HCT116 (cell line): Measurements from ENCODE around the gene OBSCN. TPM values are rescaled to one million over a fixed set of nuclear protein-coding genes. Genes with fewer than 3 reads are reported as not detected.

Source experiments
- ATAC-seq: fragments of 200-7000 bp; cut with Tn5 transposase; 2 replicates; pipeline ENCODE4 v1.9.1; 2020; ENCODE audit warnings: mild to moderate bottlenecking, moderate library complexity
- BruUV-seq: library from RNA; stranded (reverse); fragments of 400-500 nt; replicated peaks from 2 replicates; lab custom pipeline; 2021; lab: Mats Ljungman, UMichigan
- CTCF ChIA-PET: fragments of 300-600 bp; sonication (Branson Sonifier 250); formaldehyde crosslinking; loops from one replicate; lab custom pipeline; 2021; ENCODE audit warnings: antibody characterized with exemption; lab: Charles Lee
- POLR2A ChIA-PET: fragments of 300-600, 350-600 bp; sonication (Branson Sonifier 250); formaldehyde crosslinking; loops from one replicate; lab custom pipeline; 2021; ENCODE audit warnings: antibody characterized with exemption; lab: Charles Lee
- RAD21 ChIA-PET, 2 experiments: fragments of 300-600 bp; sonication (Branson Sonifier 250); formaldehyde crosslinking; loops; one replicate each; lab custom pipeline; 2023; ENCODE audit warnings: low total read pairs in 2 of 2; ENCODE audit not compliant: uncharacterized antibody in 2 of 2, unreplicated experiment in 2 of 2, low non-redundant PET in 1 of 2; lab: Charles Lee
- DNase-seq: peaks from one replicate; pipeline ENCODE4 v3.0.0-alpha.2; 2010; ENCODE audit warnings: low read depth, low spot score
- H2AFZ ChIP-seq: fragments of 200-600 bp; shearing (Covaris generic), sonication (generic); 2 replicates; pipeline ENCODE4 v1.6.1; 2017; ENCODE audit warnings: low read depth, mixed run types, mixed read lengths, antibody characterized with exemption, low read length; ENCODE audit not compliant: poor library complexity, severe bottlenecking
- H3K27ac ChIP-seq: 2 replicates; pipeline ENCODE4 v1.5.1; 2012; ENCODE audit warnings: low read depth, low read length
- H3K27me3 ChIP-seq: fragments of 200-600 bp; sonication (generic); 2 replicates; pipeline ENCODE4 v1.6.1; 2016; ENCODE audit warnings: mixed run types, low read length, mixed read lengths; ENCODE audit not compliant: insufficient read depth
- H3K36me3 ChIP-seq, 2 experiments: fragments of 200-500 bp in 1 of 2; fragments of 200-600 bp in 1 of 2; sonication (Bioruptor generic) in 1 of 2; sonication (generic) in 1 of 2; 2 replicates each; pipeline versions ENCODE4 v1.5.1 to v1.6.1; 2014 to 2016; ENCODE audit warnings: low read length in 2 of 2, inconsistent platforms in 1 of 2, mixed read lengths in 1 of 2, mixed run types in 1 of 2; ENCODE audit not compliant: insufficient read depth in 2 of 2, control insufficient read depth in 1 of 2
- H3K4me1 ChIP-seq, 2 experiments: fragments of 200-600 bp in 1 of 2; sonication (generic) in 1 of 2; 2 replicates each; pipeline versions ENCODE4 v1.5.1 to v1.6.1; 2012 to 2017; ENCODE audit warnings: low read length in 2 of 2, inconsistent platforms in 1 of 2, mild to moderate bottlenecking in 1 of 2, mixed read lengths in 1 of 2, mixed run types in 1 of 2, moderate library complexity in 1 of 2; ENCODE audit not compliant: insufficient read depth in 2 of 2, control insufficient read depth in 1 of 2
- H3K4me2 ChIP-seq: fragments of 200-600 bp; sonication (generic); 2 replicates; pipeline ENCODE4 v1.6.1; 2017; ENCODE audit warnings: mixed run types, low read length, mixed read lengths
- H3K4me3 ChIP-seq, 2 experiments: fragments of 200-600 bp in 1 of 2; sonication (generic) in 1 of 2; replicated peaks in 1 of 2; 2 replicates each; pipeline ENCODE4 v1.5.1; 2011 to 2016; ENCODE audit warnings: low read length in 2 of 2, control low read depth in 1 of 2, low read depth in 1 of 2, mild to moderate bottlenecking in 1 of 2, mixed read lengths in 1 of 2, mixed run types in 1 of 2
- H3K79me2 ChIP-seq: fragments of 200-600 bp; sonication (generic); 2 replicates; pipeline ENCODE4 v1.6.1; 2017; ENCODE audit warnings: mild to moderate bottlenecking, mixed run types, low read length, moderate library complexity, mixed read lengths; ENCODE audit not compliant: insufficient read depth
- H3K9ac ChIP-seq: fragments of 200-600 bp; sonication (generic); 2 replicates; pipeline ENCODE4 v1.6.1; 2016; ENCODE audit warnings: low read length, mixed read lengths
- H3K9me2 ChIP-seq: fragments of 200-600 bp; sonication (generic), shearing (Covaris generic); 2 replicates; pipeline ENCODE4 v1.6.1; 2017; ENCODE audit warnings: mixed run types, mild to moderate bottlenecking, moderate library complexity; ENCODE audit not compliant: insufficient read depth
- H3K9me3 ChIP-seq, 2 experiments: fragments of 200-500 bp in 1 of 2; fragments of 200-600 bp in 1 of 2; sonication (Bioruptor generic) in 1 of 2; sonication (generic) in 1 of 2; 2 replicates each; pipeline ENCODE4 v1.6.1; 2014 to 2017; ENCODE audit warnings: low read length in 2 of 2, mixed read lengths in 2 of 2, inconsistent platforms in 1 of 2, low read depth in 1 of 2, mild to moderate bottlenecking in 1 of 2, mixed run types in 1 of 2, moderate library complexity in 1 of 2; ENCODE audit not compliant: control insufficient read depth in 1 of 2, insufficient read depth in 1 of 2
- H4K20me1 ChIP-seq: fragments of 200-600 bp; sonication (generic), shearing (Covaris generic); 2 replicates; pipeline ENCODE4 v1.6.1; 2017; ENCODE audit warnings: mixed run types, mild to moderate bottlenecking, moderate library complexity; ENCODE audit not compliant: insufficient read depth
- CBX3 ChIP-seq: IDR thresholded peaks from 2 replicates; pipeline ENCODE4 v1.6.1; 2012; ENCODE audit warnings: low read depth
- JUND ChIP-seq: IDR thresholded peaks from 2 replicates; pipeline ENCODE4 v1.6.1; 2012
- POLR2AphosphoS5 ChIP-seq: IDR thresholded peaks from 2 replicates; pipeline ENCODE4 v1.6.1; 2011; ENCODE audit warnings: mild to moderate bottlenecking, low read depth, low read length, moderate library complexity
- SIN3A ChIP-seq: IDR thresholded peaks from 2 replicates; pipeline ENCODE4 v1.6.1; 2012; ENCODE audit warnings: low read depth
- YY1 ChIP-seq: IDR thresholded peaks from 2 replicates; pipeline ENCODE4 v1.6.1; 2011; ENCODE audit warnings: low read length, low read depth, moderate library complexity, mild to moderate bottlenecking; ENCODE audit not compliant: insufficient replicate concordance; ENCODE audit errors: extremely low read depth
- ZFX ChIP-seq: fragments of 450-650 bp; IDR thresholded peaks from 2 replicates; pipeline ENCODE4 v1.6.1; 2017
- intact Hi-C: fragments of 100-400 bp; cut with micrococcal nuclease; formaldehyde crosslinking; loops from 2 replicates; pipeline ENCODE4 v1.10.0; 2022
- total RNA-seq: library from RNA; stranded (reverse); gene quantifications from one replicate; pipeline ENCODE4 v1.2.1, GENCODE V29; 2021; ENCODE audit not compliant: unreplicated experiment
- TF ChIP-seq, protein P1 (sequence below): IDR thresholded peaks from 2 replicates; pipeline ENCODE4 v1.6.1; 2012

The OBSCN gene
- total RNA-seq, 1 experiment from 2014 or later, result 16.6 TPM

- ATAC-seq (peak; percentile 20), DNase-seq (no peak)
- no peaks in the 10 kb centered on the region for H3K79me2 ChIP-seq
- intact Hi-C loops, result loop anchor here (5.0 kb wide), 1 partner anchor 248 kb away; a partner anchor contains a TSS
- no peaks in the 10 kb centered on the region for H3K9me2 ChIP-seq
- no peaks in the 10 kb centered on the region for H4K20me1 ChIP-seq
- TF ChIP-seq JUND (no peak), YY1 (no peak), SIN3A (no peak)
- TF ChIP-seq, protein P1, sequence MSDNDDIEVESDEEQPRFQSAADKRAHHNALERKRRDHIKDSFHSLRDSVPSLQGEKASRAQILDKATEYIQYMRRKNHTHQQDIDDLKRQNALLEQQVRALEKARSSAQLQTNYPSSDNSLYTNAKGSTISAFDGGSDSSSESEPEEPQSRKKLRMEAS, result peak; percentile 25; the same call in 1 of the 2 replicates
- no peak overlapping the region for H3K4me3 ChIP-seq
- peak overlapping the region; percentile 61 for H3K27ac ChIP-seq
- ChIA-PET CTCF (interaction anchor here (2.2 kb wide), 1 partner anchor 44 kb away, joined by 6 read pairs; the partner anchor contains the start of gene IBA57), POLR2A (no interaction called here), RAD21 (no interaction called here)
- BruUV-seq, result no TSS peak
- H3K4me1 ChIP-seq, result peaks cover 20 to 35% of the 10 kb centered on the region in 2 experiments
- H3K9me3 ChIP-seq, result no peaks in the 10 kb centered on the region
- H3K9ac ChIP-seq, result peak overlapping the region; percentile 51
- H3K4me2 ChIP-seq, result peak overlapping the region; percentile 63
- no peaks in the 10 kb centered on the region for H3K36me3 ChIP-seq
- no peak overlapping the region for H2AFZ ChIP-seq
- no peaks in the 10 kb centered on the region for H3K27me3 ChIP-seq
Measured at GRCh38 chr1:228209657-228210056, 1.8 kb downstream of the OBSCN start.

- ChIA-PET CTCF (interaction anchor here (2.2 kb wide), 1 partner anchor 45 kb away, joined by 6 read pairs; the partner anchor contains the start of gene IBA57), POLR2A (no interaction called here), RAD21 (no interaction called here)
- Histone ChIP-seq H3K9ac (peak overlapping the region; percentile 51), H3K79me2 (no peaks in the 10 kb centered on the region), H3K27ac (peak overlapping the region; percentile 61), H3K9me2 (no peaks in the 10 kb centered on the region), H3K36me3 (no peaks in the 10 kb centered on the region), H3K9me3 (no peaks in the 10 kb centered on the region), H3K4me2 (peak overlapping the region; percentile 63), H3K4me3 (no peak overlapping the region), H3K4me1 (peaks cover 20 to 35% of the 10 kb centered on the region in 2 experiments), H2AFZ (no peak overlapping the region), H3K27me3 (no peaks in the 10 kb centered on the region), H4K20me1 (no peaks in the 10 kb centered on the region)
- TF ChIP-seq ZFX (0 out of 2 replicates have a peak, but pooled peaks have one; percentile 6), POLR2AphosphoS5 (peak; percentile 32; the same call in 1 of the 2 replicates), CBX3 (no peak)
- ATAC-seq (peak; percentile 66), DNase-seq (peak; percentile 40)
- BruUV-seq, result no TSS peak
- intact Hi-C loops, result loop anchor here (5.0 kb wide), 1 partner anchor 247 kb away; a partner anchor contains a TSS
Measured at GRCh38 chr1:228210076-228210651, 2.3 kb downstream of the OBSCN start.
